DMS114 treated with DMSO at 0.1 percent for 48 hours (cell line): ENCODE data around the gene THAP10.
"Not testable (repeated sequence)": the region's sequence is repeated elsewhere in the genome, so short reads cannot be mapped to it uniquely, and the experiment has no call there.

ENCODE experiments used
- DNase-seq: peaks from one replicate; lab custom pipeline; 2025; ENCODE audit not compliant: unreplicated experiment; lab: John Stamatoyannopoulos, UW

Gene THAP10

DNA sequence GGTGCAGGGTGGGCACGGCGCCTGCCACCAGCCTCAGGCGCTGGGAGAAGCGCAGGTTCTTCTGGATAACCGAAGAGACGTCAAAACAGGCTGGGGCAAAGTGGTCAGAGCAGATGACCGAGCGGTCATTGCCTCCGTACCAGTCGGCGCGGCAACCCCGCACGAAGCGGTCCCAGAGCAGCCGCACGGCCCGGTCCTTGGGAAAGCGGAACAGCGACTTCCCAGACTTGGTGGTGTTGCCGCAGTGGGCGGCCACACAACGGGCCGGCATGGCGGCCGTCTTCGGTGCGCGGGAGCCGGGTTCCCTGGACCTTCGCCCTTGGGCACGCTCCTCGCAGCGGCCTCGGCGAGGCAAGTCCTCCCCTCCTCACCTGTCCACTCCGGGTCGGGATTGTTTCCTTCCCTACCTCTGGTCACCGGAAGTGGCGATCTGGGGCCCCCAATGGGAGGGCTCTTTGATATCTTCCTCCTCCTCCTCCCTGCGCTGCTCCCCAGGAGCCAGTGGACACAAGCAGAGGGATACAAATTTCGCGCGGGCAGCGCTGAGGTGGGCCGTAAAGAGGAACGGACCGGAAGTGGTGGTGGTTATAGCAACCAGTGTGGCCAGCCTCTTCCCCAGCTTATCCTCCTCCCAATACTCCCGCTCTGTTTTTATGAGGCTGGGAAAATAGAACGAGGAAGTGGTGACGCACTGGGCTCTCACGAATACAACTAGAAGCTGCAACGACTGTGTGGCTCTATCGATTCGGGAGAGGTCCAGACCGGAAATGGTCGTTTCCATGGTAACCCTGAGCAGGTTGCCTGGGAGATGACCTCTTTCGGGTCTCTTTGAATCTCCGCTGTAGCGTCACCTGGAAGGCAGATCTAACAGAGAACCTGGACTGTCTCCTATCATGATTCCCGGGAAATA is at the start of gene THAP10, which contains the start of gene LRRC49:
TSS of gene THAP10 (minus strand) at position 432 of the 910 bp plus-strand sequence. CDS start at position 271, 161 bp downstream.
TSS of gene LRRC49 (plus strand) at position 825 of the 910 bp plus-strand sequence. CDS start at position 894, 69 bp downstream.
- peak; percentile 98 for DNase-seq

DNA sequence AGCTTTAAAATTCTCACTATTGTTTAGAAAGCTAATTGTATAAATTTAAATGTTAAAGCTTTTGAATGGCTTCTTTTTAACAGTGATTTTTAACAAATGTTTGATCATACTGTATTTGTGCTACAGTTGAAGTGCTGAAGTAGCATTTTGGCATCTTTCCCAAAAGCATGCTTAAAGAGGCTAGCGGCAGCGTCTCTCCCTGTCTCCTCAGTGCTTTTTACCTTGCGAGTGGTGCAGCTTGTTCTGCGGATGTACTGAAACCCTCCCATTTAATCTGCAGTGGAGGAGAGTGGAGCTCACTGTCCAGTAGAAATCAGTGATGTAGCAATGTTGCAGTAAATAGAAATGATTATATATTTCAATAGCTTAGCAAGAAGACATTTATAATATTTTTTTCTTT is 44.1 kb upstream of the THAP10 start:
- DNase-seq: no peak

DNA sequence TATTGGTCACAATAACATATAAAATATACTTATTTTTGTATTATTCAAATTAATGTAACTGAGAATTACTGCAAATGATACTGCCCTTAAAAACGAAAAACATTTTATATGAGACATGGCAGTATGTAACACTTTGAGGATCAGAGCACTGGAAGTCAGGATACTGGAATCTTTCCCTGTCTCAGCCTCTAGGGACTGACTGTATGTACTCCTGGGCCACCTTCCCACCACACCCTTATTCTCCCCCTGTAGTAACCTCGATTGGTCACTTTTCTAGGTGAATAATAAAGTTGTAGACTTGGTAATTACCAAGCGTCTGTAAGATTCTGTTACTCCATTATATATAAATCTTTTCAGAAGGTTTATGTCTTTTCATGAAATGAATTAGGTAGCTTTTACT is 43.4 kb upstream of the THAP10 start:
- DNase-seq: no peak

DNA sequence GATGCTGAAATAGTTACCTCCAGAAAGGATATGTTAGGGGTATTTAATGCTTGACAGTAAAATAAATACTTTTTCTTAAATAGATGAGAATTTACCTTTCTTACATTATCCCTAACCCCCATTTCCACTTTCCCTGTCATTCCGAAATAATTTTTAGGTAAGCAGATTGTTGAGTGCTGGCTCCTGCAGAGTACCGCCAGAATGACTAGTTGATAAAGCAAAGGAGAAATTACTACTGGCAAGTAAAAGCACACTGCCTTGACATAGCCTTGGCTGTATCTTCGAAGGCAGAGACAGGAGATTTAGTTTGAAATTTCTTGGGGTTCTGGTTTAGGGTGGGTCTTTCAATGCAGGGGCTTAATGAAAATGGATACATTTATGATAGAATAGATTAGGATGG is 41.2 kb upstream of the THAP10 start:
- DNase-seq: no peak

DNA sequence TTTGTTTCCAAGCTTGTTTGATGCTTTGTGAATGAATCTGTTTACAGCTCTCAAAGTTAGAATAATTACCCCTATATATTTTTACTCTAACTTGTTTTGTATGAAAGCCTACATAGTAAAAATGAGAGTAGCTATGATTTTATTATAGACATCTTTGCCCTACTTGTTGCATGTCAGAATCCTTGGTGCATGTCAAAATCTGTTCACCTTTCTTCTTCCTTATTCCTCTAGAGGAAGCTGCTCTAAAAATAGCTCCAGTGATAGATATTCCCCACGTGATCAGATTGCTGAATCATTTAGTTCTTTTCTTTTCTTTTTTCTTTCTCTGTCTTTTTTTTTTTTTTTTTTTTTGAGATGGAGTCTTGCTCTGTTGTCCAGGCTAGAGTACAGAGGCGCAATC is 40.2 kb upstream of the THAP10 start:
- DNase-seq: no peak

DNA sequence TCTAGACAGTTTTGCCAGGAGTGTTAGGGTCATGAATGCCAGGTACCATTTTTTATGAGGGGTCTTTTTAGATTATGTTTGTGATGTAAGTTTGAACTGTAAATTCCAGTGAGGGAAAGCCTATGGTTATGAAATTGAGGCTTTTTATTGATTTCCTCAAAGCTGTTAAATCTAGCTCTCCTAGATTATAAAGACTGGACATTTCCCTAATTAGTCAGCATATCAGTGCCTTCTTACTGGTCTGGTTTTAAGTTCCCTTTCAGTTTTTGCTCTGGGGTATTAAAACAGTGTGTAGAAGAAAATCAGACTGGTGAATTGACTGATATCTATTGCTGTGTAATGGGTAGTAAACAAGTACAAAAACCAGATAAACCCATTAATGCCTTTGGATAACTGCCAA is 39.6 kb upstream of the THAP10 start:
- no peak for DNase-seq

DNA sequence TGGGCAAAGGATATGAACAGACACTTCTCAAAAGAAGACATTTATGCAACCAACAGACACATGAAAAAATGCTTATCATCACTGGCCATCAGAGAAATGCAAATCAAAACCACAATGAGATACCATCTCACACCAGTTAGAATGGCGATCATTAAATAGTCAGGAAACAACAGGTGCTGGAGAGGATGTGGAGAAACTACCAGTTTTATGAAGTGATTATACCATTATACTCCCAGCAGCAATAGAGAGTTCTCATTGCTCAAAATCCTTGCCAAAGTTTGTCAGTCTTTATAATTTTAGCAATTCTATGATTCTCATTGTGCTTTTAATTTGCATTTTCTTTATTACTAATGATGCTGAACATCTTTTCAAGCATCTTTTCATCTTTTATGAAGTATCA is 34.7 kb upstream of the THAP10 start:
- not testable (repeated sequence) for DNase-seq

DNA sequence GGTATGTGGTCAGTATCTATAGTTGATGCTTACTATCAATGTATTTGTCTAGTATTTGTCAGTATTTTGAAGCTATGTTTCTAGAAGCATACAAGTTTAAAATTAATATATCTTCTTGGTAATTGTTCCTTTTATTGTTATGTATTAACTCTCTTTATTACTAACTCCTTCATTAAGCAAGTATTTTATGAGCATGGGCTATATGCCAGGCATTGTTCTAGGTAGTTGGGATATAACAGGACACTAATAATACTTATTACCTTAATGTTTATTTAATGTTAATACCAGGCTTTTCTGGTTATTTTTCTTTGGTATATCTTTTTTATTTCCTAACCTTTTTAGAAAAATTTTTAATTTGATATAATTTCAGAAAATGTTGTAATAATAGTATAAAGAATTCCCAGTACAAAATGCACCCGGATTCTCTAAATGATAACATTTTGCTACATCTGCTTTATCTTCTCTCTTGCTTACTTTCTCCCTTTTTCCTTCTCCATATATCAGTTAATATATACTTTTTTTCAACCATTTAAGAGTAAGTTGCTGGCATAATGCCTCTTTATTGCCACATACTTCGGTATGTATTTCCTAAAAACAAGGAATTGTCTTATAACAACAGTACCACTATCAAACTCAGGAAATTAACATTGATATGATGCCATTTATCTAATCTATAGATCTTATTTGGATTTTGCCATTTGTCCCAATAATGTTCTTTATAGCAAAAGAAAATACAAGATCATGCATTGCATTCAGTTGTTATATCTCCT is 31.3 kb upstream of the THAP10 start:
- DNase-seq: no peak

DNA sequence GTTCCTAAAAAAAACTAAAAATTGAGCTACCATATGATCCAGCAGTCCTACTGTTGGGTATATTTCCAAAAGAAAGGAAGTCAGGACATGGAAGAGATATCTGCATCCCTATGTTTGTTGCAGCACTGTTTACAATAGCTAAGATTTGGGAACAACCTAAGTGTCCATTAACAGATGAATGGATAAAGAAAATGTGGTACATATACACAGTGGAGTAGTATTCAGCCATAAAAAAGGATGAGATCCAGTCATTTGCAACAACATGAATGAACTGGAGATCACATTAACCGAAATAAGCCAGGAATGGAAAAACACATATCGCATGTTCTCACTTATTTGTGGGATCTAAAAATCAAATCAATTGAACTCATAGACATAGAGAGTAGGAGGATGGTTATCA is 29.9 kb upstream of the THAP10 start:
- DNase-seq: no peak

DNA sequence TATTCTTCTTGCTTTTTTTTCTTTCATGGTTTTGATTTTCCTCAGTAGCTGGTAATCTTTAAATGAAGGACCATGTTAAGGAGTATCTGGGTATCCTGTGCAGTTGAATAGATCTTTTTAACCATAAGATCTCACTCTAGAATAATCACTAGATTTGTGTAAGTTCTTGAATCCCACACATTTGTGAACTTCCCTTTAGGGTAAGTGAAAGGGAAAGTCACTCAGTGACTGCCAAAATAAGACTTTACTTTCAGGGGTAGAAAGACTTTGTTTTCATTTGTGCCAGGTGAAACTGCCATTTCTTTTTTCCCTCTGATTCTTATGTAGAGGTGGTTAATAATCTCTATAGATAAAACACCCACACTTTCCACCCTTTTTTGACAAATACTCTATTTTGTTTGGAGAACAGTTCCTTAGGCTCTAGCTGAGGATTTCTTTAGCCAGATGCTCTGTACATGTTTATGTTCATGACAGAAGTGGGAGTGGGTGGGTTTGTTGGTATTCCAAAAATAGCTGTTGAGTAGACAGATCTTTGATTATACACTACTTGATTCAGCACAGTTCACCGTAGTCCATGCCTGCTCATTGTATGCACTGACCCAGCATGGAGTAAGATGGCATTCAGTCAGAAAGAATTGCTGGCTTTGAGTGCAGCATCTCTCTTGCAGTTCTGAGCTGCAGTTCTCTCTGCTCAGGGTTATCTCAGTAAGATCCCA is 28.9 kb upstream of the THAP10 start:
- no peak for DNase-seq

DNA sequence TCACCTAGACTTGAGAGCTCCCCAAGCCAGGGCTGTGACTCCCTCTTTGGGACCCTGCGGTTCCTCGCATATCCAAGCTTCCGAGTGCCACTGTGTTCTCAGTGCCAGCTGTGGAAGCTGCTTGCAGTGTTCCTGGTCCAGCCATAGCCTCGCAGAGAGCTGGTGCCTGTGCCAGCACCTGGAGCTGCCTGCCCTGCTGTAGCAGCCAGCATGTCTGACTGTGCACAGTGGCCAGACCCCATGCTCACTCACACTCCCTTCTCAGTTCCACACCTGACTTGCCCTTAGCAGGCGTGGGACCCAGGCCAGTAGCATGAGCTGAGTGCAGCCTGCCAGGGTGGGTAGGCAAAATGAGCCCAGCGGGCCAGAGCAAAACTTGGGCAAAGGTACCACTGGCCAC is 25.7 kb upstream of the THAP10 start:
- DNase-seq: no peak

DNA sequence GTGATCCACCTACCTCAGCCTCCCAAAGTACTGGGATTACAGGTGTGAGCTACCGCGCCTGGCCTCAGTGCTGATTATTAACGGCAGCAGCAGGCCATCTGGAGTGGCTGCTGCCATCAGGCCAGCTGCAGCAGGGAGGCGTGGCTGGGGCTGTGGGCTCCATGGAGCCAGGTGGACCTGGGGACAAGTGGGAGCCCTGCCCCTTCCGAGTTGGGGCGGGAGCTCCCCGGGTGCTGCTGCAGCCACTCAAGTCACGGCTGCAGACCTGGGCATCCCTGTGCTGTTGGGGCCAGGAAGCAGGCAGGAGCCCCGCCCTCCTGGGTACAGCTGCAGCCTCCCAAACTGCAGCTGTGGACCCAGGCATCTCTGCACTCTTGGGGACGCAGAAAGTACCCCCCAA is 24.3 kb upstream of the THAP10 start:
- DNase-seq: no peak

DNA sequence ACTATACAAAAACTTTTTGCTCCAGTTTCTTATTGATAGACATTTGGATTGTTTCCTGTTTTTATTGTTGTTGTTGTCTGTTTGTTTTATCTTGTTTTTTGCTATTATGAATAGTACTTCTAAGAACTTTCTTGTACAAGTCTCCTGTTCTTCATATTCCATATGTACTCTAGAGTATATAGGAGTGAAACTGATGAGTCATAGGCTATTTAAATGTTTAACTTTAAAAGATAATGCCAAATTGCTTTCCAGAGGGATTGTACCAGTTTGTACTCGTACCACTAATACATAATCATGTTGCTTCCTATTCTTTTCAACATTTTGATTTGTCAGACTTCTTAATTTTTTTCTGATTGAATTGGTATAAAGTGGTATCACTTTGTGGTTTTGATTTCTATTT is 20.0 kb upstream of the THAP10 start:
- no peak for DNase-seq

DNA sequence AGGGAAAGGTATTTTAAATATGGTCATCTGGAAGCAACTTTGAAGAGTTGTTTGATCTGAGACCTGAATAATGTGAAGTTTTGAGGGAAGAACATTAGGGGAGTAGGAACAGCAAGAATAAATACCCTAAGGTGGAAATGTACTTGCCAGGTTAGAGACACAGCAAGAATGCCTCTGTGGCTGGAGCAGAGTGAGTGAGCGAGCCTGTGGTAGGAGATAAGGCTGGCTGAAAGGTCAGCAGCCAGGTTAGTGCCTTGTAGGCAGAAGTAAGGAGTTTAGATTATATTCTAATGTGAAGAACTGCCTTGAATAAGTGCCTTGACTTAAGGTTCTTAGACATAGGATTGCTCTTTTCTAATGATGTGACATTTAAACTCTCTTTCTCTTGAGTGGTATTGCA is 18.7 kb upstream of the THAP10 start:
- no peak for DNase-seq

DNA sequence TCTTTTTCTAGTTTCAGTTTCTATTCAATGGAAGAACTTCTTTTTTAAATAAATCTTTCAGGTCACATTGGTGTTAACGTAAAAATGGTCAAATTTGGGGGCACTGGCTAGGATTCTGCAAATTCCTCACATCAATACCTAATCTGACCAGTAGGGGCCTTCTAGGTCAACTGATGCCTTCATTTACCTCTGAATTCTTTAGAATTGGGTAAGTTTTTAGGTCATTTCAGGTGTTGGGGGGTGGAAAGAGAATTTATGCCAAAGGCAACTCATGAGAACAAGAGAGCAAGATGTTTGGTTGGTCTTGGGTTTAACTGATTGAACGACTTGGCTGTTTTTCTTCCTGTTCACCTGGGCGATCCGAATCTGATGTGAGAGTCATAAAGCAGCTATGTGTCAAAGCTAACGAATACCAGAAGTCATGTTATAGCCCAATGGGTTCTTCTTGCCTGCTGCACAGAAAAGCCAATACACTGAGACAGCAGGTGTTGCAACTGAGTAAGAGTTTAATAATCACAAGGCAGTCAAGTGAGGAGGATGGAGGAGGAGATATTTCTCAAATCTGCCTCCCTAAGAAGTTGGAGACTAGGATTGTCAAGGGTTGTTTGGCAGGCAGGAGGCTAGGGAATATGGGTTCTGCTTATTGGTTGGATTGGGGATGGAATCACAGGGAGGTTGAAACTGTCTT is 15.7 kb upstream of the THAP10 start:
- no peak for DNase-seq

DNA sequence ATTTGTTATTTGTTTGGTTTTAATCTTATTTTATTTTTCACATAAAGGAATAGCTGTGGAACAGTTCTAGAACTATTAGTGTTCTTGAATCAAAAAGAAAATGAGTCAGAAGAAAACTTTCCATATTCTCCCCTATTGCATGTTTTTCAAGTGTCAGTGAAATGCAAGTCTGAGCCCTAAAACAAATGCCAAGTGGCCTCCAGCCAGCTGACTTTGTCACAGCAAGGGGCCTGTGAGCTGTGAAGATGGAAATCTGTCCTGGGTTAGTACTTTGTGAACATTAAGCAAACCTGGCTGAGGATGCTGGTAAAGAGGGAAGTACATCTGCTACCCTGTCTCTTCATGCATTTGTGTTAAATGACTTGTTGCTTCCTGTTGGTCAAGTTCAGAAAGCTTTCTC is 14.6 kb upstream of the THAP10 start:
- no peak for DNase-seq

DNA sequence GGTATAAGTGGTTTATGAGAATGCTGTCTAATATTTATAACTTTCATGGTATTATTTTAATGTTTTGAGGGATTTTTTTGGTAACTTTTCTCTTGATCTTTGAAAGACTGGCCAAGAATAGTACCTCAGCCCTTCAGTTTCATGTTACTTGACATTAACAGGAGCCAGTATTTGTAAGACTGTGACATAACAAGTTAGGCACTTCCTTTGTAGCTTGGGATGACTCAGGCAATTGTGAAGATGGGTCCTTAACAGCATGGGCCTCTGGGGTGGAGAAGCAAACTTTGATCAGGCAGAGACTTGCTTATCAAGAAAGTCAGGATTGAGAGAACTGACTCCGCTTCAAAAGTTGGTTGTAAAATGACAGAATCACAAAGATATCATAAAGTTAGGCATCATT is 9.9 kb upstream of the THAP10 start:
- DNase-seq: no peak

DNA sequence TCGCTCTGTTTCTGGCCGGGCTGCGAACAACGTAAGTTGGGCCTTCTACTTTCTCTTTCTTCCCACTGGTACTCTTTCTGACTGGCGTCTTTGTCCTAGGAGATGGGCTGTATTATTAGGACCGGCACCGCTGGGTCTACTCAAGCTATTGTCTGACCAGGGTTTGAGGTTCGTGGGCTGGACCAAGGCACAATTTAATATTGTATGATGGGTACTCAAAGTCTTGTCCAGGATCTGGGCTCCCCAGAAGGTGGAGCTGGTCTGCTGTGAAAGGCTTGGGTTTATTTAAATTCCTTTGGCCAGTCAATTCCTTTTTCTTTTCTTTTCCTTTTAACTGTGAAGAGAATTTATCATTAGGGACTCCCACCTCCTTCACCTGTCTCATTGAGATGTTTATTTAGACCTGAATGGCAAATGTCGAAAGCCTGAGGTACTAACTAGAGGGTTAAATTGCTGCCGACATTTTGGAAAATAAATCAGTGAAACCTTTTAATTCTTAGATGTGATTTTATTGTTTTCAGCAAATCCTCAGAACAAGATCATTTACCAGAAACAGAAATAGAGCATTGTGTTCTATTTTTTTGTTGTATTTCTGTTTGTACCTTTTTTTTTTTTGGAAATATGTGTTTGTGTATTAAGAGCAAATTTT is 803 bp upstream of the THAP10 start:
- DNase-seq: peak; percentile 77

DNA sequence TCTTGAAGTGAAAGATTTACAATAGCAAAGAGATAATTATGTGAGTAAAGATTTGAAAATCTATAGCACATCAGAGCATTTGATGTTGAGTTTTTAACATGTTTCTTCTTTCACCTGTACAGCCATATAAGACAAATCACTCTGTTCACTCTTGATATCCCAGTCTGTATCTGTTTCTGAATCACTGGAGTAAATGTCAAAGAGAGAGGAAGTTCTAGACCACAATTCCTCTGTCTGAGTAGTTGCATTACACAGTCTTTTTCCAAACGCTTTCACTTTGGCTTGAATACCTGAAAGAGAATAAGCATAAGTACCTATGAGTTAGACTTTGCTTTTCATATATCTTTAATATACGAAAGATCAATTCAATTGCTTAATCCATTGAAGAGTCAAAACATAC is 9.9 kb downstream of the THAP10 start:
- no peak for DNase-seq

DNA sequence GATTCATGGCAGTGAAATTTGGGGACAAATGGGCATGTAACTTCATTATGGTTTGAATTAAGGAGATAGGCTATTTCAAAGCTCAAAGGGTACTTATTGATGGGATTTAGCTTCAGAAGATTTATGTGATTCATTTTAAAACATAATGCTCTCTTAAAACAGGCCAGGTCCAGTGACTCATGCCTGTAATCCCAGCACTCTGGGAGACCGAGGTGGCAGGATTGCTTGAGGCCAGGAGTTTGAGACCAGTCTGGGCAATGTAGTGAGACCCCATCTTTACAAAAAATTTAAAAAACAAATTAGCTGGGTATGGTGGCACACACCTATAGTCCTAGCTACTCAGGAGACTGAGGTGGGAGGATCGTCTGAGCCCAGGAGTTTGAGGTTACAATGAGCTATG is 11.5 kb downstream of the THAP10 start:
- no peak for DNase-seq
